RWPE2 (cell line): ENCODE data around the gene GPR152.

Experiments used
- ATAC-seq: fragments of 200-7000 bp; cut with Tn5 transposase; 3 replicates; pipeline ENCODE4 v1.9.1; 2021; ENCODE audit warnings: low read depth
- DNase-seq: peaks from one replicate; pipeline ENCODE4 v3.0.0-alpha.2; 2020; ENCODE audit warnings: low spot score
- H3K27ac ChIP-seq: fragments of 450-650 bp; 2 replicates; pipeline ENCODE4 v1.5.1; 2017; ENCODE audit warnings: mild to moderate bottlenecking; ENCODE audit not compliant: poor library complexity, severe bottlenecking
- H3K27me3 ChIP-seq: fragments of 250-450 bp; sonication (Bioruptor Pico); 2 replicates; pipeline ENCODE4 v1.5.1; 2021; ENCODE audit warnings: mild to moderate bottlenecking, moderate library complexity; ENCODE audit not compliant: insufficient read depth, poor library complexity, severe bottlenecking
- H3K36me3 ChIP-seq: fragments of 250-450 bp; sonication (Bioruptor Pico); 2 replicates; pipeline ENCODE4 v1.5.1; 2020; ENCODE audit warnings: low read depth, mild to moderate bottlenecking, moderate library complexity
- H3K4me1 ChIP-seq: fragments of 250-450 bp; sonication (Bioruptor Pico); 2 replicates; pipeline ENCODE4 v1.5.1; 2021; ENCODE audit warnings: mild to moderate bottlenecking, moderate library complexity; ENCODE audit not compliant: insufficient read depth, poor library complexity, severe bottlenecking
- H3K4me3 ChIP-seq: fragments of 250-450 bp; sonication (Bioruptor Pico); 2 replicates; pipeline ENCODE4 v1.5.1; 2021; ENCODE audit warnings: mild to moderate bottlenecking, moderate library complexity; ENCODE audit not compliant: severe bottlenecking
- H3K9me3 ChIP-seq: fragments of 250-450 bp; sonication (Bioruptor Pico); 2 replicates; pipeline ENCODE4 v1.5.1; 2021; ENCODE audit warnings: mild to moderate bottlenecking, moderate library complexity; ENCODE audit not compliant: severe bottlenecking
- CTCF ChIP-seq: fragments of 450-650 bp; IDR thresholded peaks from one replicate; pipeline ENCODE4 v1.5.1; 2017; ENCODE audit warnings: mild to moderate bottlenecking, moderate library complexity; ENCODE audit not compliant: poor library complexity, severe bottlenecking

Gene GPR152

GRCh38 chr11:67495234-67496005, 42.9 kb upstream of the GPR152 start:
- H3K4me1 ChIP-seq = no peaks in the 10 kb centered on the region
- no peak overlapping the region for H3K27ac ChIP-seq
- H3K9me3 ChIP-seq = no peaks in the 10 kb centered on the region
- peaks cover 32% of the 10 kb centered on the region for H3K36me3 ChIP-seq
- H3K4me3 ChIP-seq = no peak overlapping the region
- no peak for ATAC-seq
- no peaks in the 10 kb centered on the region for H3K27me3 ChIP-seq
- no peak for TF ChIP-seq CTCF
- no peak for DNase-seq

- Histone ChIP-seq H3K27ac (no peak overlapping the region), H3K4me3 (no peak overlapping the region), H3K27me3 (no peaks in the 10 kb centered on the region), H3K9me3 (no peaks in the 10 kb centered on the region), H3K4me1 (no peaks in the 10 kb centered on the region), H3K36me3 (peaks cover 34% of the 10 kb centered on the region)
- ATAC-seq (no peak), DNase-seq (peak; percentile 61)
- TF ChIP-seq CTCF = no peak
Measured at GRCh38 chr11:67494371-67495233, 42.1 kb upstream of the GPR152 start.

GRCh38 chr11:67493548-67494370, 41.2 kb upstream of the GPR152 start:
- no peak overlapping the region for H3K4me3 ChIP-seq
- H3K27me3 ChIP-seq = no peaks in the 10 kb centered on the region
- peak; percentile 66 for DNase-seq
- TF ChIP-seq CTCF = no peak
- H3K36me3 ChIP-seq = peaks cover 34% of the 10 kb centered on the region
- no peak for ATAC-seq
- H3K4me1 ChIP-seq = no peaks in the 10 kb centered on the region
- H3K27ac ChIP-seq = no peak overlapping the region
- no peaks in the 10 kb centered on the region for H3K9me3 ChIP-seq

GRCh38 chr11:67492801-67493547, 40.4 kb upstream of the GPR152 start:
- ATAC-seq (no peak), DNase-seq (no peak)
- Histone ChIP-seq H3K4me3 (no peak overlapping the region), H3K9me3 (no peaks in the 10 kb centered on the region), H3K27ac (no peak overlapping the region), H3K27me3 (no peaks in the 10 kb centered on the region), H3K36me3 (peaks cover 37% of the 10 kb centered on the region), H3K4me1 (no peaks in the 10 kb centered on the region)
- TF ChIP-seq CTCF = no peak
